Measurements from ENCODE around the gene HNRNPA0. TPM values are rescaled to one million over a fixed set of nuclear protein-coding genes. Genes with fewer than 3 reads are reported as not detected.
A peak's percentile ranks its signal among the peaks of the same experiment; 100 is the strongest.

Gene HNRNPA0
- total RNA-seq, 2 donors from 2014 or later: 26.9 to 31.0 TPM

DNA sequence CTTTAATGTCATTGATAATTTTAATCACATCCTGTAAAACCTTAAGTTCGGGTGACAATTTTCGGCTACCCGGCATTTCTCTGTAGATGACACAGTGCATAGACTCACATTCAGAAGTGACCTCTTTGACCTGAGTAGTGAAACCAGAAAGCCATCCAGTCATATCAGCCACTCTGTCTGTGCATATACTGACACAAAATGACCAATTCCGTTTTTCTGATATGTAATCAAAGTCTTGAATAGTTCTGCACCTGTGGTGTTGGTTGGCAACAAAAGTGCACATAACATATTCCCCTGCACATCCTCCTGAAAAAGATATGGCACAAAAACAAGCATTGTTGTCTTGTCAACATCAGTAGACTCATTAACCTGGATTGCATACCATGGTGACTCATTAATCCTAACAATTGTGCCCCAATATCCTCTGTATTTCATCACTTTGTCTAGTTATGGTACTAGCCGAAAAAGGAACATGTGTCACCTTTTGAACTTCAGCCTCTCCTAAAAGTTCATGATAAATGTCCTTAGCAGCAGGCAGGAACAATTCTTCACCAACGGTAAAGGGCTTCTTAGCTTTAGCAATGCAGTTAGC, 4.6 kb upstream of the HNRNPA0 start:
- intact Hi-C loops (cut with DNase I): no loop called here
- no peaks in the 10 kb centered on the region for H3K9me3 ChIP-seq
- DNase-seq: no peak
- no peak overlapping the region for H3K27ac ChIP-seq
- H3K27me3 ChIP-seq: no peaks in the 10 kb centered on the region
- H3K4me1 ChIP-seq: no peaks in the 10 kb centered on the region
- TF ChIP-seq, protein P1, sequence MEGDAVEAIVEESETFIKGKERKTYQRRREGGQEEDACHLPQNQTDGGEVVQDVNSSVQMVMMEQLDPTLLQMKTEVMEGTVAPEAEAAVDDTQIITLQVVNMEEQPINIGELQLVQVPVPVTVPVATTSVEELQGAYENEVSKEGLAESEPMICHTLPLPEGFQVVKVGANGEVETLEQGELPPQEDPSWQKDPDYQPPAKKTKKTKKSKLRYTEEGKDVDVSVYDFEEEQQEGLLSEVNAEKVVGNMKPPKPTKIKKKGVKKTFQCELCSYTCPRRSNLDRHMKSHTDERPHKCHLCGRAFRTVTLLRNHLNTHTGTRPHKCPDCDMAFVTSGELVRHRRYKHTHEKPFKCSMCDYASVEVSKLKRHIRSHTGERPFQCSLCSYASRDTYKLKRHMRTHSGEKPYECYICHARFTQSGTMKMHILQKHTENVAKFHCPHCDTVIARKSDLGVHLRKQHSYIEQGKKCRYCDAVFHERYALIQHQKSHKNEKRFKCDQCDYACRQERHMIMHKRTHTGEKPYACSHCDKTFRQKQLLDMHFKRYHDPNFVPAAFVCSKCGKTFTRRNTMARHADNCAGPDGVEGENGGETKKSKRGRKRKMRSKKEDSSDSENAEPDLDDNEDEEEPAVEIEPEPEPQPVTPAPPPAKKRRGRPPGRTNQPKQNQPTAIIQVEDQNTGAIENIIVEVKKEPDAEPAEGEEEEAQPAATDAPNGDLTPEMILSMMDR (IDR thresholded peaks at IDR 0.05): no peak
- no peaks in the 10 kb centered on the region for H3K36me3 ChIP-seq
- no peak overlapping the region for H3K9ac ChIP-seq (ENCODE audit: low read depth in 2 of 2, low read length in 2 of 2)
- no peak overlapping the region for H3K4me3 ChIP-seq

DNA sequence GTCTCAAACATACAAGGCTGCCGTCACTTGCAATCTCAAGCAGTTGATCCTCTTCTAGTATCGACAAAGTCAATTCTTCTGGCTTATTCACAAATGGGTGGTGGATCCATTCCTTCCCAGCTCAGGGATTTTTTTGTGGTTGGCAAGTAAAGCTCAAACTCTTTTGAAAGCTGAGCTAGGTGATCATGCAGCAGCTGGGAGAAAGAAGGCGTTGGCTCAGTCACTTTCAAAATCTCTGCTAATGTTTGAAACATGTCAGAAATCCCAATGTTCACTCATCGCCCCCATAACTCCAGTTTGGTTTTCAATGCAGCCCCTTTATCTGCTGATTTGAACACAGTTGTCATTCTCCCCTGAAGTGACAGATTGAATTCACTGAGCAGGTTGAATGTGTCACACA, 4.0 kb upstream of the HNRNPA0 start:
- Histone ChIP-seq H3K36me3 (no peaks in the 10 kb centered on the region), H3K9ac (ENCODE audit: low read depth in 2 of 2, low read length in 2 of 2) (no peak overlapping the region), H3K27me3 (no peaks in the 10 kb centered on the region), H3K4me3 (no peak overlapping the region), H3K27ac (no peak overlapping the region), H3K4me1 (no peaks in the 10 kb centered on the region), H3K9me3 (no peaks in the 10 kb centered on the region)
- intact Hi-C loops (cut with DNase I): no loop called here
- TF ChIP-seq, protein P1 (IDR thresholded peaks at IDR 0.05): no peak
- DNase-seq: no peak

DNA sequence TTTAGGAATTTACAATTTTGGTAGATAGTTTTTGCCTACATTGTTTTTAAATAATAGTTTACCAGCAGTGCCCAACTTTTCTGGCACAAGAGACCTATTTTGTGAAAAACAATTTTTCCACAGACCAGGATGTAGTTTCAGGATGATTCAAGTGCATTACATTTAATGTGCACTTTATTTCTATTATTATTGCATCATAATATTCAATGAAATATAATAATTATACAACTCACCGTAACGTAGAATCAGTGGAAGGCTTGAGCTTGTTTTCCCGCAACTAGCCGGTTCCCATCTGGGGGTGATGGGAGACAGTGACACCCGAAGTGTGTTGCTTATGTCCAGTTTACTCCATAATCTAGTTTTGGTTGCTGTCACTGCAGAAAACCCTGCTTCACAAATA, 3.5 kb upstream of the HNRNPA0 start:
- intact Hi-C loops (cut with DNase I): no loop called here
- H3K27ac ChIP-seq: no peak overlapping the region

DNA sequence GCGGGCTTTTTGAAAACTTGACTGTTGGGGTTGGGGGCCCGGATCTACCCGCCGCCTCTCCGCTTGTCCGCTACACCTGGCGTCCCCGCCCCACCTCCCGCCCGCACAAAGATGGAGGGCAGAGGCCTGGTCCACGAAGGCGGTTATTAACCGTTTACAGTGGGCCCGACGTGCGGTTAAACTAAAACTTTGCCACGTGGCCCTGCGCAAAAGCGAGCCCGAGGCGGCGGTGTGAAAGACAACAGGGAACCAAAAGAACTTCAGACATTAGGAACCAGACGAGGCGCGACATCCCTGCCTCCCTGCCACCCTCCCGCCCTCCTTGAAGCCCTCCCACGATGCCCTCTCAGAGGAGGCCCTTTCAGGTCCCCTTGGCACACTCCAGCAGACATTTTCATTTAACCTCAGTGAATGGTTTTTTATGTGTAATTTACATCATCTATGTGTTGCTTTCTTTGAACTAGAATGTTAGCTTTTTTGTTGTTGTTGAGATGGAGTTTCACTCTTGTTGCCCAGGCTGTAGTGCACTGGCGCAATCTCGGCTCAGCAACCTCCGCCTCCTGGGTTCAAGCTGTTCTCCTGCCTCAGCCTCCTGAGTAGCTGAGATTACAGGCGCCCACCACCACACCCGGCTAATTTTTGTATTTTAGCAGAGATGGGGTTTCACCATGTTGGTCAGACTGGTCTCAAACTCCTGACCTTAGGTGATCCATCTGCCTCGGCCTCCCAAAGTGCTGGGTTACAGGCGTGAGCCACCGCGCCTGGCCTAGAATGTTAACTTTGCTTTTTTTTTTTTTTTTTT, 999 bp upstream of the HNRNPA0 start:
- no peaks in the 10 kb centered on the region for H3K9me3 ChIP-seq
- no peaks in the 10 kb centered on the region for H3K36me3 ChIP-seq
- H3K27ac ChIP-seq: peak overlapping the region; percentile 94
- peak overlapping the region; percentile 72 to 98 for H3K9ac ChIP-seq (ENCODE audit: low read depth in 2 of 2, low read length in 2 of 2)
- H3K4me1 ChIP-seq: peaks cover 7% of the 10 kb centered on the region
- DNase-seq: no peak
- intact Hi-C loops (cut with DNase I): no loop called here
- peak overlapping the region; percentile 88 for H3K4me3 ChIP-seq
- no peaks in the 10 kb centered on the region for H3K27me3 ChIP-seq
- TF ChIP-seq, protein P1 (IDR thresholded peaks at IDR 0.05): no peak

More for the DNA sequence above, 3.5 kb upstream of the HNRNPA0 start:
- Histone ChIP-seq H3K4me3 (no peak overlapping the region), H3K4me1 (no peaks in the 10 kb centered on the region), H3K27me3 (no peaks in the 10 kb centered on the region), H3K9me3 (no peaks in the 10 kb centered on the region), H3K36me3 (no peaks in the 10 kb centered on the region), H3K9ac (ENCODE audit: low read depth in 2 of 2, low read length in 2 of 2) (no peak overlapping the region)
- DNase-seq: no peak
- TF ChIP-seq, protein P1 (IDR thresholded peaks at IDR 0.05): no peak

DNA sequence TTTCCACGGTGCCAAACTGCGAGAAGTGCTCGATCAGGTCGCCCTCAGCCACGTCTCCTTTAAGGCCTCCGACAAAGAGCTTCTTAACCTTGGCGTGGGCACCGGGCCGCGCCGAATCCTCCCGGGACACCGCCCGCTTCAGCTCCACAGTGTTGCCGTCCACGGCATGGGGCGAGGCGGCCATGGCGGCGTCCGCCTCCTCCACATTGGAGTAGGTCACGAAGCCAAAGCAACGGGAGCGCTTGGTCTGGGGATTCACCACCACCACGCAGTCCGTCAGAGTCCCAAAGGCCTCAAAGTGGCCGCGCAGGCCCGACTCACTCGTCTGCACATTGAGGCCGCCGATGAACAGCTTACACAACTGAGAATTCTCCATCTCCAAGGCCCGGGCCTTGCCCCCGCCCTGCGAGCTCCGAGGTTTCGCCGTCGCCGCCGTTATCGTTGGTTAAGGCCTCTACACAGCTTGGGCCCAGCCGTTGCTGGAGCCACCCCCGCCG, 424 bp downstream of the HNRNPA0 start:
- Histone ChIP-seq H3K4me1 (peaks cover 7% of the 10 kb centered on the region), H3K9ac (ENCODE audit: low read depth in 2 of 2, low read length in 2 of 2) (peak overlapping the region; percentile 98 to 99), H3K36me3 (no peaks in the 10 kb centered on the region), H3K9me3 (no peaks in the 10 kb centered on the region), H3K27me3 (no peaks in the 10 kb centered on the region), H3K27ac (peak overlapping the region; percentile 94), H3K4me3 (peak overlapping the region; percentile 88)
- DNase-seq: peak; percentile 46
- intact Hi-C loops (cut with DNase I): no loop called here
- TF ChIP-seq, protein P1 (IDR thresholded peaks at IDR 0.05): no peak
